CD8-positive, alpha-beta memory T cell (primary cell): ENCODE data around the gene NKAPL. TPM values are rescaled to one million over a fixed set of nuclear protein-coding genes. Genes with fewer than 3 reads are reported as not detected.

Source experiments
- CTCF ChIA-PET: fragments of 350-600 bp; sonication (Branson Sonifier 250); formaldehyde crosslinking; loops from one replicate; lab custom pipeline; 2021; ENCODE audit warnings: antibody characterized with exemption; lab: Charles Lee
- POLR2A ChIA-PET: fragments of 350-600 bp; sonication (Branson Sonifier 250); formaldehyde crosslinking; loops from one replicate; lab custom pipeline; 2021; ENCODE audit warnings: antibody characterized with exemption; lab: Charles Lee
- DNase-seq, 5 donors: peaks; one replicate each; pipeline versions ENCODE4 v3.0.0 to v3.0.0-alpha.2; 2020 to 2022; ENCODE audit warnings: mixed read lengths in 1 of 5
- H3K27ac ChIP-seq: one replicate; pipeline ENCODE4 v1.7.0; 2013; ENCODE audit warnings: low read depth, mild to moderate bottlenecking, low read length, moderate library complexity
- H3K27me3 ChIP-seq: 2 replicates; pipeline ENCODE4 v1.7.0; 2013; ENCODE audit warnings: low read length, mild to moderate bottlenecking; ENCODE audit not compliant: insufficient read depth, poor library complexity, severe bottlenecking
- H3K36me3 ChIP-seq: 2 replicates; pipeline ENCODE4 v1.7.0; 2013; ENCODE audit warnings: mild to moderate bottlenecking, low read length, moderate library complexity; ENCODE audit not compliant: insufficient read depth
- H3K4me1 ChIP-seq: 2 replicates; pipeline ENCODE4 v1.7.0; 2013; ENCODE audit warnings: mild to moderate bottlenecking, low read length, moderate library complexity; ENCODE audit not compliant: insufficient read depth
- H3K4me3 ChIP-seq: 2 replicates; pipeline ENCODE4 v1.7.0; 2013; ENCODE audit warnings: mild to moderate bottlenecking, low read length
- H3K9me3 ChIP-seq: 2 replicates; pipeline ENCODE4 v1.7.0; 2013; ENCODE audit warnings: mild to moderate bottlenecking, low read length
- H3K27ac Mint-ChIP-seq, 8 donors: one replicate each; pipeline ENCODE4 v1.8.0; 2020 to 2021; ENCODE audit warnings: mixed read lengths in 8 of 8, mild to moderate bottlenecking in 6 of 8, inconsistent platforms in 3 of 8, moderate library complexity in 3 of 8
- H3K27me3 Mint-ChIP-seq, 2 donors: one replicate each; pipeline ENCODE4 v1.8.0; 2020 to 2021; ENCODE audit warnings: mixed read lengths in 2 of 2, mild to moderate bottlenecking in 1 of 2, moderate library complexity in 1 of 2
- H3K36me3 Mint-ChIP-seq, 3 donors: one replicate each; pipeline ENCODE4 v1.8.0; 2020 to 2021; ENCODE audit warnings: mixed read lengths in 3 of 3, inconsistent platforms in 1 of 3, mild to moderate bottlenecking in 1 of 3
- H3K4me1 Mint-ChIP-seq, 3 donors: one replicate each; pipeline ENCODE4 v1.8.0; 2020 to 2021; ENCODE audit warnings: mixed read lengths in 3 of 3, inconsistent platforms in 1 of 3, mild to moderate bottlenecking in 1 of 3
- H3K4me3 Mint-ChIP-seq, 7 donors: one replicate each; pipeline ENCODE4 v1.8.0; 2020 to 2021; ENCODE audit warnings: mixed read lengths in 7 of 7, mild to moderate bottlenecking in 6 of 7, moderate library complexity in 4 of 7, inconsistent platforms in 2 of 7
- H3K9me3 Mint-ChIP-seq, 5 donors: one replicate each; pipeline ENCODE4 v1.8.0; 2020 to 2022; ENCODE audit warnings: mixed read lengths in 5 of 5, mild to moderate bottlenecking in 3 of 5, moderate library complexity in 2 of 5, inconsistent platforms in 1 of 5
- polyA plus RNA-seq: library from polyadenylated mRNA; unstranded; fragments of 300-500 nt; fragmentation: Illumina TruSeq; gene quantifications from one replicate; pipeline ENCODE4 v1.2.3, GENCODE V29; 2021
- total RNA-seq, 2 experiments: library from RNA; stranded (reverse); gene quantifications; one replicate each; pipeline ENCODE4 v1.2.3, GENCODE V29; 2021

The NKAPL gene
- total and polyA plus RNA-seq, 3 experiments from 2014 or later, result 0.22 TPM; not detected in 1

GRCh38 chr6:28218312-28219248 lies 40.5 kb upstream of the NKAPL start:
- H3K27ac ChIP-seq, result peak overlapping the region; percentile 71
- no peaks in the 10 kb centered on the region for H3K36me3 ChIP-seq
- peaks cover 25% of the 10 kb centered on the region for H3K27me3 ChIP-seq
- peak in 3 of 5 donors; percentile 9 to 54 (median 16) for DNase-seq
- H3K27ac Mint-ChIP-seq, result peak overlapping the region in 3 of 8 donors; percentile 30 to 51 (median 43)
- no peaks in the 10 kb centered on the region for H3K36me3 Mint-ChIP-seq
- ChIA-PET CTCF (no interaction called here), POLR2A (interaction anchor here (0.6 to 1.1 kb wide), 2 partner anchors 180 to 240 kb away, joined by 3 to 9 read pairs; no protein-coding TSS in a partner anchor)
- peaks cover 0 to 1% (median 0%) of the 10 kb centered on the region in 5 donors for H3K9me3 Mint-ChIP-seq
- peaks cover 67 to 91% of the 10 kb centered on the region in 2 donors for H3K27me3 Mint-ChIP-seq
- peak overlapping the region; percentile 76 to 90 (median 81) for H3K4me3 Mint-ChIP-seq
- peaks cover 4 to 8% (median 7%) of the 10 kb centered on the region in 3 donors for H3K4me1 Mint-ChIP-seq
- H3K4me1 ChIP-seq, result peaks cover 7% of the 10 kb centered on the region
- no peaks in the 10 kb centered on the region for H3K9me3 ChIP-seq
- peak overlapping the region; percentile 17 for H3K4me3 ChIP-seq

DNA sequence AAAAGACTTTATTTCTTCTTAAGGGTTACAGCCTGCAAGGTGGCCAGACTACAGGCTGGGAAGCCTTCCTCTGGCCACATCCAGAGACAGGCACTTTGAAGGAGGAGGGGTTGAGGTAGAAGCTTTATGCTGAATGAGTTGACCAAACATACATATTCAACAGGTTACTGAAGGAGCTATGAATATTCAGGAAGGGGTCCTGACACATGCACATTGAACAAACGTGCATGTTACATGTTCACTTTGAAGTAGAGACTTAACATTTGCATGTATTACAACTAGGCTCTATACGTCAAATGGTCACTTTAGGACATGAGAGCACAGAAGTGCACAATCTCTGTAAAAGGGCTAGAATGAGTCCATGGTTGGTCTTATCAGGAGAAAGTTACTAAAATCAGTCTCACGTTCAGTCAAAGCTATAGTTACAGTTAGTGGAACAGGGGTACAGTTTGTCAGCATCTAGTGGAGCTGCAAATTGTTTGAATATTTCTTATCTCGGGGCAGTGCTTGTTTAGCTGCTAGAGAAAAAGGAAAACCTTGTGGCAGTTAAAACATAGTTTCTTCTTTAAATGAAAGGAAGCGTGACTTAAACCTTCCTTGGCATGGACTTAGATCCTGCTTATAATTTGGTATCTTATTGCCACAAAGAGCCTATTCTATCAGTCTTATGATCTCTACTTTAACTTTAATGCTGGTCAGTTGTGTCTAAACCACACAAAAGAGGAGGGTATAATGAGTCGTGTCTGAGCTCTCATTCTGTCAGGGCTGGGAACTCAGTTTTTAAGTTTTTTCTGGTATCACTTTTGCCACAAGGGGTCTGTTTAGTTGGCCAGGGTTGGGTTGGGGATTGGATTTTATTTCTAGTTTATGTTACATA lies 38.6 kb upstream of the NKAPL start:
- H3K4me1 Mint-ChIP-seq, result peaks cover 16 to 17% (median 16%) of the 10 kb centered on the region in 3 donors
- POLR2A ChIA-PET, result no interaction called here
- no peak overlapping the region for H3K27ac ChIP-seq
- CTCF ChIA-PET, result interaction anchor here (1.2 kb wide), 1 partner anchor 136 kb away, joined by 3 read pairs; no protein-coding TSS in a partner anchor
- no peak for DNase-seq
- peaks cover 15% of the 10 kb centered on the region for H3K27me3 ChIP-seq
- H3K9me3 Mint-ChIP-seq, result no peaks in the 10 kb centered on the region
- H3K4me3 ChIP-seq, result no peak overlapping the region
- H3K9me3 ChIP-seq, result no peaks in the 10 kb centered on the region
- H3K36me3 ChIP-seq, result no peaks in the 10 kb centered on the region
- H3K27ac Mint-ChIP-seq, result no peak overlapping the region
- H3K4me3 Mint-ChIP-seq, result peak overlapping the region in 1 of 7 donors; percentile 37
- H3K4me1 ChIP-seq, result peaks cover 7% of the 10 kb centered on the region
- peaks cover 0 to 3% (median 0%) of the 10 kb centered on the region in 3 donors for H3K36me3 Mint-ChIP-seq
- H3K27me3 Mint-ChIP-seq, result peaks cover 53 to 77% of the 10 kb centered on the region in 2 donors

- Mint-ChIP-seq H3K4me1 (peaks cover 22 to 27% (median 22%) of the 10 kb centered on the region in 3 donors), H3K9me3 (no peaks in the 10 kb centered on the region), H3K27me3 (peaks cover 35 to 42% of the 10 kb centered on the region in 2 donors), H3K4me3 (peak overlapping the region; percentile 91 to 99 (median 95)), H3K27ac (peak overlapping the region in 6 of 8 donors; percentile 63 to 94 (median 88)), H3K36me3 (peaks cover 0 to 25% (median 0%) of the 10 kb centered on the region in 3 donors)
- no peaks in the 10 kb centered on the region for H3K4me1 ChIP-seq
- POLR2A ChIA-PET, result interaction anchor here (0.7 to 1.0 kb wide), 2 partner anchors 63 to 83 kb away, joined by 3 to 5 read pairs; partner anchors contain the start of gene ZKSCAN8
- no peak for DNase-seq
- H3K36me3 ChIP-seq, result no peaks in the 10 kb centered on the region
- no peaks in the 10 kb centered on the region for H3K9me3 ChIP-seq
- H3K27ac ChIP-seq, result peak overlapping the region; percentile 56
- peaks cover 13% of the 10 kb centered on the region for H3K27me3 ChIP-seq
- H3K4me3 ChIP-seq, result peak overlapping the region; percentile 61
- CTCF ChIA-PET, result no interaction called here
Observed at GRCh38 chr6:28224131-28225055, 34.7 kb upstream of the NKAPL start.

DNA sequence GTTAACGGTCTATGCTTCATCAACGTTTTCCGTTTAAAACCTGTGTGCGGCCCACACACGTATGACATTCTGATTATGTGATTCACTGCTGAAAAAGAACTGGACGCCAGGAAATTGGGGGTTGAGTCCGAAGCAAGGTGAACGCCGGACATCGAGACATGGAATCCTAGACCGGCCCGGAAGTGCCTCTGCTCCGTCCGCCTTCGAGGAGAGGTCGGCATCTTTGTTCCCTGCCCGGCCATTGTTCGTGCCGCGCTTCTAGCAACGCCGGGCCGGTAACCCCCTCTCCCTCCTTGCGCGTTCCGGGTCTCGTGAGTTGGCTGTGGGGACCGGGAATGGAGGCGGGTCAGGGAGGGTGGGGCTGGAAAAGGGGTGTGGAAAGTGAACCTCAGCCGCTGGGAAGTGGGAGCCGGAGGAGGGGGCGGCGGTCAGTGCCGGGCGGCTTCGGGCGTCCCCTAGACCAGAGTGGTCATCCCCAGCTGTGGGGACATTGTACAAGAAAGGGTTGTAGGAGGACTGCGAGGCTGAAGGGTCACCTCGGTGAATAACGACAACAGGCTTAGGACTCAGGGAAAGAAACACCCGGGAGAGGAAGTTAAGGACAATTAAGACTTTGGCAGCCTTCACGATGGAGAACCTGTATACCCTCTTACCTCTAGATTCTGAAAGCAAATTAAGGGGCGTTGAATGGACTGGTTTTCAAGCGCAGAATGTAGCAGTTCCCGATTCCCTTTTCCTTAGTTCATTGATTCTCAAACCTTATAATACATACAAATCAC lies 33.9 kb upstream of the NKAPL start, which contains the start of gene ZSCAN9:
ZSCAN9 (plus strand) TSS at position 220 of the 779 bp plus-strand sequence. CDS start 1,810 bp downstream, outside the sequence.
- no peaks in the 10 kb centered on the region for H3K4me1 ChIP-seq
- no peaks in the 10 kb centered on the region for H3K9me3 ChIP-seq
- H3K4me3 ChIP-seq, result peak within 1 kb of the TSS; percentile 61
- H3K9me3 Mint-ChIP-seq, result no peaks in the 10 kb centered on the region
- DNase-seq, result peak in 3 of 5 donors; percentile 19 to 62 (median 43)
- H3K36me3 ChIP-seq, result no peaks in the 10 kb centered on the region
- ChIA-PET POLR2A (no interaction called here), CTCF (no interaction called here)
- peaks cover 22 to 27% (median 22%) of the 10 kb centered on the region in 3 donors for H3K4me1 Mint-ChIP-seq
- peaks cover 0 to 29% (median 3%) of the 10 kb centered on the region in 3 donors for H3K36me3 Mint-ChIP-seq
- peaks cover 12% of the 10 kb centered on the region for H3K27me3 ChIP-seq
- H3K27ac ChIP-seq, result peak within 1 kb of the TSS; percentile 56
- peak within 1 kb of the TSS in 7 of 8 donors; percentile 69 to 94 (median 88) for H3K27ac Mint-ChIP-seq
- peak within 1 kb of the TSS; percentile 91 to 99 (median 95) for H3K4me3 Mint-ChIP-seq
- H3K27me3 Mint-ChIP-seq, result peaks cover 27 to 34% of the 10 kb centered on the region in 2 donors

GRCh38 chr6:28226460-28226859 lies 32.6 kb upstream of the NKAPL start:
- Mint-ChIP-seq H3K9me3 (no peaks in the 10 kb centered on the region), H3K4me3 (peak overlapping the region in 4 of 7 donors; percentile 18 to 96 (median 93)), H3K27me3 (peaks cover 16 to 21% of the 10 kb centered on the region in 2 donors), H3K4me1 (peaks cover 22 to 27% (median 22%) of the 10 kb centered on the region in 3 donors), H3K36me3 (peaks cover 0 to 37% (median 12%) of the 10 kb centered on the region in 3 donors), H3K27ac (peak overlapping the region in 1 of 8 donors; percentile 13)
- H3K4me1 ChIP-seq, result no peaks in the 10 kb centered on the region
- no peak overlapping the region for H3K27ac ChIP-seq
- H3K9me3 ChIP-seq, result no peaks in the 10 kb centered on the region
- H3K36me3 ChIP-seq, result no peaks in the 10 kb centered on the region
- peaks cover 9% of the 10 kb centered on the region for H3K27me3 ChIP-seq
- POLR2A ChIA-PET, result no interaction called here
- CTCF ChIA-PET, result no interaction called here
- H3K4me3 ChIP-seq, result no peak overlapping the region
- DNase-seq, result no peak

GRCh38 chr6:28232785-28233184 lies 26.3 kb upstream of the NKAPL start:
- no peaks in the 10 kb centered on the region for H3K27me3 Mint-ChIP-seq
- H3K36me3 ChIP-seq, result no peaks in the 10 kb centered on the region
- H3K27ac ChIP-seq, result no peak overlapping the region
- H3K36me3 Mint-ChIP-seq, result peaks cover 12 to 44% (median 19%) of the 10 kb centered on the region in 3 donors
- CTCF ChIA-PET, result no interaction called here
- H3K4me3 ChIP-seq, result no peak overlapping the region
- H3K9me3 ChIP-seq, result no peaks in the 10 kb centered on the region
- H3K4me3 Mint-ChIP-seq, result no peak overlapping the region
- H3K27ac Mint-ChIP-seq, result no peak overlapping the region
- no peaks in the 10 kb centered on the region for H3K27me3 ChIP-seq
- H3K9me3 Mint-ChIP-seq, result no peaks in the 10 kb centered on the region
- no peak for DNase-seq
- no peaks in the 10 kb centered on the region for H3K4me1 Mint-ChIP-seq
- POLR2A ChIA-PET, result no interaction called here
- no peaks in the 10 kb centered on the region for H3K4me1 ChIP-seq
